ENCODE data around the gene GOLGB1. TPM values are rescaled to one million over a fixed set of nuclear protein-coding genes. Genes with fewer than 3 reads are reported as not detected.
"Not testable (repeated sequence)": the region's sequence is repeated elsewhere in the genome, so short reads cannot be mapped to it uniquely, and the experiment has no call there.

GOLGB1 gene
- polyA plus RNA-seq, 4 donors, result 72.8 to 81.5 (median 75.5) TPM

GRCh38 chr3:121690777-121691405 is 58.6 kb downstream of the GOLGB1 start:
- no peak for DNase-seq (ENCODE audit: low read depth in 4 of 4, low spot score in 3 of 4)

DNA sequence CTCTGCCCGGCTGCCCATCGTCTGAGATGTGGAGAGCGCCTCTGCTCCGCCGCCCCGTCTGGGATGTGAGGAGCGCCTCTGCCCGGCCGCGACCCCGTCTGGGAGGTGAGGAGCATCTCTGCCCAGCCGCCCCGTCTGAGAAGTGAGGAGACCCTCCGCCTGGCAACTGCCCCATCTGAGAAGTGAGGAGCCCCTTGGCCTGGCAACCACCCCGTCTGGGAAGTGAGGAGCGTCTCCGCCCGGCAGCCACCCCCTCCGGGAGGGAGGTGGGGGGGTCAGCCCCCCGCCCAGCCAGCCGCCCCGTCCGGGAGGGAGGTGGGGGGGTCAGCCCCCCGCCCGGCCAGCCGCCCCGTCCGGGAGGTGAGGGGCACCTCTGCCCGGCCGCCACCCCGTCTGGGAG is 60.8 kb downstream of the GOLGB1 start:
- DNase-seq (ENCODE audit: low read depth in 4 of 4, low spot score in 3 of 4), result not testable (repeated sequence)

DNA sequence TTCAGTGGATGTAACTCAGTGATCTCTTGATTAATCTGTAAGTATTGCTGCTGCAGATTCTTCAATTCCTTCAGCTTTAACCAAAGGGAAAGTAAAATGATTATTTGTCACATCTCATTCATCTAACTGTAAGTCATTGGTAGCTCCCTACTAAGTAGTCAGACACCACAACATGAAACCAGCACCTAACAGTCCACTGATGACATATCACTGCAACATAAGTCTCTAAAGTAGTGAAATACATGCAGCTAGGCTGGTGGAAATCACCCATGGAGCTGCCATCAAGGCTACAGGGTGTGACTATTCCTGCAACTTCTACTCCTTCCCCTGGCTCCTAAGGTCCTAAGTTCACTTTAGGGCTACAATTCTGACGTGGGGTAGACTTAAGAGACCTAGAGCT is 67.7 kb downstream of the GOLGB1 start:
- DNase-seq (ENCODE audit: low read depth in 4 of 4, low spot score in 3 of 4), result no peak

- DNase-seq (ENCODE audit: low read depth in 4 of 4, low spot score in 3 of 4), result no peak
Measured at GRCh38 chr3:121677141-121677540, 72.4 kb downstream of the GOLGB1 start.

DNA sequence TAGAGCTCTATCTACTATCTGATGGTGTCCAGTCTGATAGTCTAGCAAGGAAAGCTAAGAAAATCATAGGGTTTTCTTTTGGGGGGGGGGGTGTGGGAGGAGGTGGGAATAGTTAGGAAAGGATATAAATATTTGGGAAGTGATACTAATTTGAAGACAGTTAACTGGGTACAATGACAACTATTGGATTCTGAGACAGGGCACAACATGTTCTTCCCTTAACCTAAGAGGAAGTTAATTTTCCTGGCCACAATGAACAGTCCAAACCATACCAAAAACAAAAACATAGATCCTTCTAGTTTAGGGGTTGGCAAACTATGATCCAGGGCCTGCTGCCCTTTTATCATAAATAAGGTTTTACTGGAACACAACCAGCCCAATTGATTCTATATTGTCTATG is 78.9 kb downstream of the GOLGB1 start:
- DNase-seq (ENCODE audit: low read depth in 4 of 4, low spot score in 3 of 4), result no peak

GRCh38 chr3:121667333-121667732 is 82.2 kb downstream of the GOLGB1 start:
- no peak for DNase-seq (ENCODE audit: low read depth in 4 of 4, low spot score in 3 of 4)

GRCh38 chr3:121665488-121665887 is 84.1 kb downstream of the GOLGB1 start:
- no peak for DNase-seq (ENCODE audit: low read depth in 4 of 4, low spot score in 3 of 4)

DNA sequence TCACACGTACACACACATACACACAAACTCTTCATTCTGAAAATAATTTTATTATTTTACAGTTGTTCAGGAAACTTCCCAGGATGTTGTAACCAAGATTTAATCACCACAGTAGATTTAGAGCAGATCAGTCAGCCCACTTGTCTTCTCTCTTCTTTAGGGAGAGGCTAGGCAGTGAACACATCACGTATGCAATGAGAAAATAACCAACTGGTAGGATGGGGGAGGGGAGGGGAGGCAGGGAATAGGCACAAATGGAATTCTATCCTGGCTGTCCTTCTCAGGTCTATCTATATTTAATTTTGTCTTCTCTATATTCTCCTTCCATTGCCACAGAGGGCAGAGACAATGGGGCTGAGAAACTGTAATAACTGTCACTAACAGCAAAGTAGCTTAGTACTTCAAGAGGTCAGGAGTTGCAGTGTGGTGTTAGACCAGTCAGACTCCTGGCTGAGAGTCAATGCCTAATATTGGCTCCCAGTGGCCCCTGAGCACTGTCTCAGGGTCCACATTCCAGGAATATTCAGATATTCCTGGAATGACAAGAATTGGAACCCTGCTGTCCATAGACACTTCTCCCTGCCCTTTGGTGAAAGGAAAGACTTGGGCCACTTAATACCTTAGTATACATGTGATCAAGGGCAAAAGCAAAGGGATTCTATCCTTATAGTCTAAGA is 86.2 kb downstream of the GOLGB1 start:
- no peak for DNase-seq (ENCODE audit: low read depth in 4 of 4, low spot score in 3 of 4)

GRCh38 chr3:121662742-121663141 is 86.8 kb downstream of the GOLGB1 start:
- no peak for DNase-seq (ENCODE audit: low read depth in 4 of 4, low spot score in 3 of 4)

DNA sequence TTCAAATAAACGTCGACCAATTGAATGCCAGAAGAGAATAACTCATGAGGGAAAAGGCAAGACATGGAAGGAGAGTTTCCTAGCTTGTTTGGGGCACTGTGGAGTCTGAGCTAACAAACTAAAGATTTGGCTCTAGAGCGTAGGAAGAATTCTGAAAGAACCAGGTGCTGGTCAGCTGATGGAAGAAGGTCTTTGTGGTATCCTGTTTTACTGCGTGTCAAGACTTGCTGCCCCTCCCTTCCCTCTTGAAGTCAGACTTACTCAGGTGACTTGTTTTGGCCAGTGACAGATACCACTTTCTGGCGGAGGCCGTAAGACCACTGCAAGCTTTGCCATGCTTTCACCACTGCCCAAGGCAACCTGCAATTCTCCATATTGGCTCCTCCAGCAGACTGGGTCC is 88.2 kb downstream of the GOLGB1 start:
- no peak for DNase-seq (ENCODE audit: low read depth in 4 of 4, low spot score in 3 of 4)

GRCh38 chr3:121660356-121661171 is 89.0 kb downstream of the GOLGB1 start, which contains the start of gene HCLS1:
HCLS1 (minus strand) TSS chr3:121660903; CDS start chr3:121658347, 2,556 bp downstream.
- DNase-seq (ENCODE audit: low read depth in 4 of 4, low spot score in 3 of 4), result no peak

- no peak for DNase-seq (ENCODE audit: low read depth in 4 of 4, low spot score in 3 of 4)
Measured at GRCh38 chr3:121659586-121659985, 90.0 kb downstream of the GOLGB1 start.

GRCh38 chr3:121658716-121659435 is 90.7 kb downstream of the GOLGB1 start:
- no peak for DNase-seq (ENCODE audit: low read depth in 4 of 4, low spot score in 3 of 4)

DNA sequence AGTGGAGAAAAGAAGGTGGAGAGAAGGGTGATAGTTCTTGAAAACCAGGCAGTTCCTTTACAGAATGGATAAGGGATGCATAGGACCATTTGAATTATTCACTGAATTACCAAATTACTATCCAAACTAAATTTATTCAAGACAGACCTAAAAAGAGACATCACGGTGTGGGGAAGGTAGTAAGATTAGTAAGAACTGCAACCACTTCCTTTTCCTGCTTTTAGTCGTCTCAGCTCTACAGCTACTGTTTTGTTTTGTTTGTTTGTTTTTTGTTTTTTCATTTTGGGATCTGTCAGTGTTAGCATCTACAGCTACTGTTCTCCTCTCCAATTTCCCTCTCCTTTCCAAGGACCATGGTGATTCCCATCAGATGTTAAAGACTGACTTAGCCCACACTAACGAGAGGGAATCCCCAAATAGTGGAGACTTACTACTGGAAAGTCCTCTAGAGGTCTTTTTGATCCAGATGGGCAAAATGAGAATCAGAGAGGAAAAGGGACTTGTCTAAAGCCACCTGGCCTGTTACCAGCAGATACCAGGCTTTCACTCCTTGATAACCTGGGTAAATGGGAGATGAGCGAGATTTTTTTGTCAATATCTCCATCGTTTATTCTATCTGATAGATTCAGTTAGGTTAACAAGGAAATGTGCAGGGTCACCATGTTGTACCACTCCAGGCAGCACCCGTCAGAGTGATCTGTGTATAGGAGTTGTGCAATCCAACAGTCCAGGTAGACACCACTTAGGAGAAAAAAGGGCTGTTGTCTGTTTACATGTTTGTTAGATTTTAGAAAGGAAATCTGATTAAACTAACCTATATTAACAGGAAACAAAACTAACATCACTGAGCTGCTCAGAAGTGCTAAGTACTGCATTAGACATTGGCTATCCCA is 94.8 kb downstream of the GOLGB1 start:
- DNase-seq (ENCODE audit: low read depth in 4 of 4, low spot score in 3 of 4), result no peak

DNA sequence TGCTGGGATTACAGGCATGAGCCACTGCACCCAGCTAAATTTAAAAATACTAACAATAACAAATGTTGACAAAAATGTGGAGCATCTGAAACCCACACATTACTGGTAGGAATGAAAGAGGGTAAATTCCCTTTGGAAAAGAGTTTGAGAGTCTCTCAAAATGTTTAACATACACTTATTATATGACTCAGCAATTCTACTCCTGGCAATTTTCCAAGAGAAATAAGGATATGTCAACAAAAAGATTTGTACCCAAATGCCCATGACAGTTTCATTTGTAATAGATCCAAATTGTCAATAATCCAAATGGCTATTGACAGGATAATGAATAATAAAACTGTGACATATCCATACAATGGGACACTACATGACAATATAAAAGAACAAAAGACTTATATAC is 97.9 kb downstream of the GOLGB1 start:
- DNase-seq (ENCODE audit: low read depth in 4 of 4, low spot score in 3 of 4), result no peak

DNA sequence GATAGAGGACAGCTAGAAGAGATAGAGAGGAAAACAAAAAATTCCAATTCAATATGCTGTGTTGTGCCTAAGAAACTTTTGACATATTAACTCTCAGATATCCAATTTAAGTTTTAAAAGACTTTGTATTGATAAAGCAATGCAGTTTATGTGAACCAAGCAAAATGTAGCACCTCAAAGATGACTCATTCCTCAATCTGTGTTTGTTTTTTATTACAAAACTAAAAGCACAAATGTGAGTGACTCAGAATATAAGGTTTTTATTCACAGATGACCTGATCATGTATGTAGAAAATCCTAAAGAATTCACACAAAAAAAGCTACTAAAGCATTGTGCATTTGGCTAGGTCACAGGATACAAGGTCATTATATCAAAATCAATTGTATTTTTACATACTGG is 99.9 kb downstream of the GOLGB1 start:
- DNase-seq (ENCODE audit: low read depth in 4 of 4, low spot score in 3 of 4), result no peak

GRCh38 chr3:121648219-121648958 is 101.2 kb downstream of the GOLGB1 start:
- no peak for DNase-seq (ENCODE audit: low read depth in 4 of 4, low spot score in 3 of 4)

DNA sequence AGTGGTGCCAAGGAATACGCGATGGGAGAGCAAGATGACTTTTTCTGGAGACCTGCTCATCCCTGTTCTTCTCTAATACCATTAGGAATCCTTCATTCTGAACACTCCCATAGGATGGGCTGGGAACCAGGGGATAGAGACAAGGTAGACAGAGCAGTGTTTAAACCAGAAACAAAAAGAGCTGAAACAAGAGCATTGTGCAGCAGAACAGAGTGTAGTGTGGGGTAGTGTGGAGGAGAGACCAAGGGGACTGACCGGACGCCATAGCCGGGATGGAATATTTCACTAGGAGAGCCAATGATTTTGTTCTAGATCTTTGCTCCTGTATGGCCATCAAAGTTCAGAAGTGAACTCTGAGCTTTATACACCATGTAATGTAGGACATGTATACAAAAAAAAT is 104.5 kb downstream of the GOLGB1 start:
- DNase-seq (ENCODE audit: low read depth in 4 of 4, low spot score in 3 of 4), result no peak

GRCh38 chr3:121642601-121643314 is 106.8 kb downstream of the GOLGB1 start:
- no peak for DNase-seq (ENCODE audit: low read depth in 4 of 4, low spot score in 3 of 4)
